Suppressor macrophage treated with lipopolysaccharide for 1 hour (primary cell): ENCODE data around the gene APLP1.
"Not testable (repeated sequence)": the region's sequence is repeated elsewhere in the genome, so short reads cannot be mapped to it uniquely, and the experiment has no call there.

Experiments used
- DNase-seq, 3 donors: peaks; one replicate each; pipeline ENCODE4 v3.0.0-alpha.2; 2020 to 2022

APLP1 gene

GRCh38 chr19:35907377-35907745 lies 39.0 kb downstream of the APLP1 start:
- DNase-seq = no peak

GRCh38 chr19:35908010-35908441 lies 39.7 kb downstream of the APLP1 start, which contains the start of gene TYROBP:
Gene TYROBP (minus strand): TSS chr19:35908295. CDS start chr19:35908228, 67 bp downstream.
- peak; percentile 57 to 76 (median 58) for DNase-seq

- peak; percentile 97 to 98 (median 98) for DNase-seq
Observed at GRCh38 chr19:35908973-35909683, 40.8 kb downstream of the APLP1 start.

- no peak for DNase-seq
Observed at GRCh38 chr19:35909684-35910035, 41.3 kb downstream of the APLP1 start.

DNA sequence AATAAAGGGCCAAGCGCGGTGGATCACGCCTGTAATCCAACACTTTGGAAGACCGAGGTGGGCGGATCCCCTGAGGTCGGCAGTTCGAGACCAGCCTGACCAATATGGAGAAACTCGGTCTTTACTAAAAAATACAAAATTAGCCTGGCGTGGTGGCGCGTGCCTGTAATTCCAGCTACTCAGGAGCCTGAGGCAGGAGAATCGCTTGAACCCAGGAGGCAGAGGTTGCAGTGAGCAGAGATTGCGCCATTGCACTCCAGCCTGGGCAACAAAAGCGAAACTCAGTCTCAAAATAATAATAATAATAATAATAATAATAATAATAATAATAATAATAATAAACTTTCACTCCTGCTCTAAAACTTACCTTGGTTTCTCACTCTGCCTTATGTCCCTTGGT lies 42.0 kb downstream of the APLP1 start:
- not testable (repeated sequence) for DNase-seq

DNA sequence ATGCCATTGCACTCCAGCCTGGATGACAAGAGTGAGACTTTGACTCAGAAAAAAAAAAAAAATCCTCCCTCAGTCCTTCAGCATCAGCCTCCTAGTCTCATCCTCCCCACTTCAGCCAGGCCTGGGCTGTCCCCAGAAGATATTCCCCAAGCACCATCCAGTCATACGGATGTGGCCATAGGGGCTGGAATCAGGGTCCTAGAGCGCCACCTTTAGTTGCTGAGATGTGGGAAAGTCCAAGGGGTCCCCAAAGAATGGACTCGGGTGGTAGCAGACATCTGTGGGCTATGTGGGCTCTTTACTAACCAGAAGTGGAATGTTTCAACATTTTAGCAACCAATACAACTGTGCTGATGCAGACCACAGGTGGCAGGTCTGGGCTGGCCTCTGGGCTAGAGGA lies 42.8 kb downstream of the APLP1 start:
- peak in 1 of 3 donors; percentile 46 for DNase-seq

GRCh38 chr19:35911790-35912189 lies 43.4 kb downstream of the APLP1 start:
- no peak for DNase-seq

GRCh38 chr19:35913589-35913988 lies 45.2 kb downstream of the APLP1 start:
- peak; percentile 85 to 97 (median 95) for DNase-seq

GRCh38 chr19:35915443-35915842 lies 47.1 kb downstream of the APLP1 start:
- DNase-seq = peak; percentile 43 to 75 (median 60)

GRCh38 chr19:35919306-35919705 lies 50.9 kb downstream of the APLP1 start:
- DNase-seq = no peak

DNA sequence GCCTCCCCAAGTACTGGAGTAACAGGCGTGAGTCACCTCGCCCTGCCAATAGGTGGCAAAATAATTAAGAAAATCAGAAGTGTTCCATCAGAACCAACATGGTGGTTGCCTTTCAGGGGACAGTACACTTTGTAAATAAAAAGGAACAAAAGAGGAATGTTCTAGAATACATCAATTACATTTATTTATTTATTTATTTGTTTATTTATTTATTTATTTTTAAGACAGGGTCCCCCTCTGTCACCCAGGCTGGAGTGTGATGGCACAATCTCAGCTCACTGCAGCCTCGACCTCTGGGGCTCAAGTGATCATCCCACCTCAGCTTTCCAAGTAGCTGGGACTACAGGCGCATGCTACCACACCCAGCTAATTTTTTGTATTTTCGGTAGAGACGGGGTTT lies 52.6 kb downstream of the APLP1 start:
- no peak for DNase-seq

DNA sequence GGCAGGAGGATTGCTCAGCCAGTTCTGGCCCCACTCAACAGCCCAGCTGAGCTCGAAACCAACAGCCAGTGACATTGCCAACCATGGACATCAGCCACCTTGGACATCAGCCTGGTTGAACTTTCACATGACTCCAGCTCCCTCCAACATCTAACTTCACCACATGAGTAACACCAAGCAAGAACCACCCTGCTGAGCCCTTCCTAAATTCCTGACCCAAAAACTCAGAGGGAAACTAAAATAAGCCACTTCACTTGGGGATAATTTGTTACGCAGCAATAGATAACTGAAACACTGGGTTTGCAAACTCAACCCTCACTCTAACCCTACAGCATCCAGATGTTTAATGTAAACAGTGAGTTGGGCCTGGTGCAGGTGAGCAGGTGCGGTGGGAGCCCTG lies 57.1 kb downstream of the APLP1 start:
- no peak for DNase-seq

GRCh38 chr19:35928507-35928906 lies 60.1 kb downstream of the APLP1 start:
- no peak for DNase-seq
